ENCODE measurements around the gene IL20.

DNA sequence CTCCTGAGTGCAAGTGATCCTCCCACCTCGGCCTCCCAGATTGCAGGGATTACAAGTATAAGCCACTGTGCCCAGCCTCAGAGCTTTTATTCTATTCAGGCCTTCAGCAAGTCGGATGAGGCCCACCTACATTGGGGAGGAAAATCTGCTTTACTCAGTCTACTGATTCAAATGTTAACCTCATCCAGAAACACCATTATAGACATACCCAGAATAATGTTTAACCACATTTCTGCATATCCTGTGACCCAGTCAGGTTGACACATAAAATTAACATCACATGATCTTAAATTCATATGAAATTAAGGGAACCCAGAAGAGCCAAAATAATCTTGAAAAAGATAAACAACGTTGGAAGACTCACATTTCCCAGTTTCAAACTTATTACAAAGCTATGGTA, 14.9 kb downstream of the IL20 start:
- TF ChIP-seq, protein P1, sequence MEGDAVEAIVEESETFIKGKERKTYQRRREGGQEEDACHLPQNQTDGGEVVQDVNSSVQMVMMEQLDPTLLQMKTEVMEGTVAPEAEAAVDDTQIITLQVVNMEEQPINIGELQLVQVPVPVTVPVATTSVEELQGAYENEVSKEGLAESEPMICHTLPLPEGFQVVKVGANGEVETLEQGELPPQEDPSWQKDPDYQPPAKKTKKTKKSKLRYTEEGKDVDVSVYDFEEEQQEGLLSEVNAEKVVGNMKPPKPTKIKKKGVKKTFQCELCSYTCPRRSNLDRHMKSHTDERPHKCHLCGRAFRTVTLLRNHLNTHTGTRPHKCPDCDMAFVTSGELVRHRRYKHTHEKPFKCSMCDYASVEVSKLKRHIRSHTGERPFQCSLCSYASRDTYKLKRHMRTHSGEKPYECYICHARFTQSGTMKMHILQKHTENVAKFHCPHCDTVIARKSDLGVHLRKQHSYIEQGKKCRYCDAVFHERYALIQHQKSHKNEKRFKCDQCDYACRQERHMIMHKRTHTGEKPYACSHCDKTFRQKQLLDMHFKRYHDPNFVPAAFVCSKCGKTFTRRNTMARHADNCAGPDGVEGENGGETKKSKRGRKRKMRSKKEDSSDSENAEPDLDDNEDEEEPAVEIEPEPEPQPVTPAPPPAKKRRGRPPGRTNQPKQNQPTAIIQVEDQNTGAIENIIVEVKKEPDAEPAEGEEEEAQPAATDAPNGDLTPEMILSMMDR (IDR thresholded peaks at IDR 0.05; ENCODE audit: poor library complexity, severe bottlenecking): no peak
- TF ChIP-seq EZH2 (IDR thresholded peaks at IDR 0.05; ENCODE audit: borderline replicate concordance, insufficient read depth, low read length, poor library complexity, severe bottlenecking): no peak
- no peak for TF ChIP-seq MXI1 (conservative IDR thresholded peaks at IDR 0.05; ENCODE audit: poor library complexity, severe bottlenecking)
- no peak for TF ChIP-seq POLR2AphosphoS5 (IDR thresholded peaks at IDR 0.05)
- TF ChIP-seq, protein P2, sequence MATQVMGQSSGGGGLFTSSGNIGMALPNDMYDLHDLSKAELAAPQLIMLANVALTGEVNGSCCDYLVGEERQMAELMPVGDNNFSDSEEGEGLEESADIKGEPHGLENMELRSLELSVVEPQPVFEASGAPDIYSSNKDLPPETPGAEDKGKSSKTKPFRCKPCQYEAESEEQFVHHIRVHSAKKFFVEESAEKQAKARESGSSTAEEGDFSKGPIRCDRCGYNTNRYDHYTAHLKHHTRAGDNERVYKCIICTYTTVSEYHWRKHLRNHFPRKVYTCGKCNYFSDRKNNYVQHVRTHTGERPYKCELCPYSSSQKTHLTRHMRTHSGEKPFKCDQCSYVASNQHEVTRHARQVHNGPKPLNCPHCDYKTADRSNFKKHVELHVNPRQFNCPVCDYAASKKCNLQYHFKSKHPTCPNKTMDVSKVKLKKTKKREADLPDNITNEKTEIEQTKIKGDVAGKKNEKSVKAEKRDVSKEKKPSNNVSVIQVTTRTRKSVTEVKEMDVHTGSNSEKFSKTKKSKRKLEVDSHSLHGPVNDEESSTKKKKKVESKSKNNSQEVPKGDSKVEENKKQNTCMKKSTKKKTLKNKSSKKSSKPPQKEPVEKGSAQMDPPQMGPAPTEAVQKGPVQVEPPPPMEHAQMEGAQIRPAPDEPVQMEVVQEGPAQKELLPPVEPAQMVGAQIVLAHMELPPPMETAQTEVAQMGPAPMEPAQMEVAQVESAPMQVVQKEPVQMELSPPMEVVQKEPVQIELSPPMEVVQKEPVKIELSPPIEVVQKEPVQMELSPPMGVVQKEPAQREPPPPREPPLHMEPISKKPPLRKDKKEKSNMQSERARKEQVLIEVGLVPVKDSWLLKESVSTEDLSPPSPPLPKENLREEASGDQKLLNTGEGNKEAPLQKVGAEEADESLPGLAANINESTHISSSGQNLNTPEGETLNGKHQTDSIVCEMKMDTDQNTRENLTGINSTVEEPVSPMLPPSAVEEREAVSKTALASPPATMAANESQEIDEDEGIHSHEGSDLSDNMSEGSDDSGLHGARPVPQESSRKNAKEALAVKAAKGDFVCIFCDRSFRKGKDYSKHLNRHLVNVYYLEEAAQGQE (IDR thresholded peaks at IDR 0.05; ENCODE audit: borderline replicate concordance): no peak
- TF ChIP-seq TAF1 (IDR thresholded peaks at IDR 0.05; ENCODE audit: low read depth): no peak
- no peak for TF ChIP-seq EP300 (conservative IDR thresholded peaks at IDR 0.05; ENCODE audit: poor library complexity, severe bottlenecking)
